K562 (cell line): ENCODE measurements around the gene NIPAL1. TPM values are rescaled to one million over a fixed set of nuclear protein-coding genes. Genes with fewer than 3 reads are reported as not detected.

Source experiments
- C11orf30 ChIP-seq: fragments of 450-650 bp; IDR thresholded peaks from 2 replicates; pipeline ENCODE4 v1.6.1; 2016; ENCODE audit warnings: low read depth, mild to moderate bottlenecking
- DDX20 ChIP-seq: fragments of 450-650 bp; IDR thresholded peaks from 2 replicates; pipeline ENCODE4 v1.6.1; 2016; ENCODE audit warnings: missing genetic modification characterization, low read depth, mild to moderate bottlenecking, missing compliant biosample characterization, moderate library complexity
- ELF4 ChIP-seq: fragments of 450-650 bp; formaldehyde crosslinking; IDR thresholded peaks from 2 replicates; pipeline ENCODE4 v1.4.0; 2022; ENCODE audit warnings: missing genetic modification characterization
- ID3 ChIP-seq, 2 experiments: fragments of 250-450 bp in 1 of 2; fragments of 450-650 bp in 1 of 2; sonication (Bioruptor Pico) in 1 of 2; IDR thresholded peaks; 2 replicates each; pipeline versions ENCODE4 v1.6.1 to v1.8.0; 2016 to 2021; ENCODE audit warnings: mild to moderate bottlenecking in 2 of 2, moderate library complexity in 2 of 2, missing compliant biosample characterization in 1 of 2, missing genetic modification characterization in 1 of 2
- KLF13 ChIP-seq: fragments of 450-650 bp; IDR thresholded peaks from 2 replicates; pipeline ENCODE4 v1.6.1; 2016; ENCODE audit warnings: missing genetic modification characterization, low read depth, mild to moderate bottlenecking, missing compliant biosample characterization, moderate library complexity, borderline replicate concordance
- KLF6 ChIP-seq: fragments of 250-450 bp; sonication (Bioruptor Pico); IDR thresholded peaks from 2 replicates; pipeline ENCODE4 v1.4.0; 2020; ENCODE audit warnings: mild to moderate bottlenecking, moderate library complexity, borderline replicate concordance
- MEIS2 ChIP-seq: fragments of 450-650 bp; IDR thresholded peaks from 2 replicates; pipeline ENCODE4 v1.6.1; 2014; ENCODE audit warnings: mild to moderate bottlenecking; ENCODE audit not compliant: partially characterized antibody
- NFIC ChIP-seq: fragments of 450-650 bp; IDR thresholded peaks from 2 replicates; pipeline ENCODE4 v1.6.1; 2017; ENCODE audit warnings: mild to moderate bottlenecking, inconsistent platforms
- PKNOX1 ChIP-seq: fragments of 450-650 bp; IDR thresholded peaks from 2 replicates; pipeline ENCODE4 v1.6.1; 2016
- POLR3A ChIP-seq: IDR thresholded peaks from 2 replicates; pipeline ENCODE4 v1.6.1; 2011; ENCODE audit warnings: borderline replicate concordance, mild to moderate bottlenecking, moderate library complexity; ENCODE audit not compliant: insufficient read length, insufficient read depth; ENCODE audit errors: extremely low read depth
- SFPQ ChIP-seq: fragments of 200-400 bp; formaldehyde crosslinking; IDR thresholded peaks from 2 replicates; pipeline ENCODE4 v1.6.1; 2017; ENCODE audit warnings: mild to moderate bottlenecking, low read depth, low read length, moderate library complexity
- TEAD2 ChIP-seq: fragments of 450-650 bp; IDR thresholded peaks from 2 replicates; pipeline ENCODE4 v1.6.1; 2016; ENCODE audit warnings: missing genetic modification characterization, control low read depth, missing compliant biosample characterization
- ZBTB9 ChIP-seq: fragments of 450-650 bp; formaldehyde crosslinking; IDR thresholded peaks from 2 replicates; pipeline ENCODE4 v1.4.0; 2020; ENCODE audit warnings: mild to moderate bottlenecking, moderate library complexity
- ZNF41 ChIP-seq: fragments of 250-450 bp; sonication (Bioruptor Pico); conservative IDR thresholded peaks from 2 replicates; pipeline ENCODE4 v1.4.0; 2020; ENCODE audit warnings: mild to moderate bottlenecking
- ZNF592 ChIP-seq: fragments of 450-650 bp; IDR thresholded peaks from 2 replicates; pipeline ENCODE4 v1.6.1; 2017; ENCODE audit warnings: antibody characterized with exemption, mild to moderate bottlenecking
- polyA plus RNA-seq, 8 experiments: library from polyadenylated mRNA; depleted of rRNA in 4 of 8; stranded (reverse) in 5 of 8; unstranded in 3 of 8; fragments of >200 nt; fragmentation: Nextera tagmentation in 2 of 8; fragmentation: Illumina TruSeq in 1 of 8; extraction: Ambion mirVana in 2 of 8; extraction: Trizol in 1 of 8; gene quantifications; 2 replicates each; pipeline versions ENCODE4 v1.2.1 to v1.2.3, GENCODE V29; 2011 to 2014; ENCODE audit warnings: inconsistent platforms in 1 of 8, missing spikeins in 1 of 8
- total RNA-seq, 7 experiments: library from RNA; depleted of rRNA in 6 of 7; stranded (reverse); fragments of >200 nt in 6 of 7; fragmentation: Illumina TruSeq in 2 of 7; extraction: Trizol in 2 of 7; gene quantifications; 2 replicates each; pipeline versions ENCODE4 v1.2.1 to v1.2.3, GENCODE V29; 2011 to 2021; ENCODE audit warnings: low replicate concordance in 1 of 7

The NIPAL1 gene
- total and polyA plus RNA-seq, 9 of the 15 experiments (the other 6 are each of a cell fraction or from before 2014, with no cell fraction given) = 0.03 to 0.43 (median 0.25) TPM

- TF ChIP-seq ZBTB9 = peak; percentile 59; the same call in 1 of the 2 replicates
- 0 out of 2 replicates have a peak, but pooled peaks have one; percentile 58 for TF ChIP-seq DDX20 (tag)
- TF ChIP-seq PKNOX1 = peak; percentile 59; the same call in 1 of the 2 replicates
- no peak for TF ChIP-seq POLR3A
- TF ChIP-seq KLF13 (tag) = 0 out of 2 replicates have a peak, but pooled peaks have one; percentile 28
- no peak for TF ChIP-seq SFPQ
- TF ChIP-seq KLF6 (CRISPR knock-in tag) = peak; percentile 84; the same call in 1 of the 2 replicates
- peak; percentile 24; the same call in 1 of the 2 replicates for TF ChIP-seq NFIC
- peak; percentile 55 for TF ChIP-seq ZNF592
- 0 out of 2 replicates have a peak, but pooled peaks have one; percentile 28 for TF ChIP-seq ELF4 (CRISPR knock-in tag)
- TF ChIP-seq ZNF41 (CRISPR knock-in tag) = peak; percentile 63; the same call in 1 of the 2 replicates
- peak; percentile 16; the same call in 1 of the 2 replicates for TF ChIP-seq C11orf30
- TF ChIP-seq MEIS2 = no peak
- TF ChIP-seq TEAD2 (tag) = peak; percentile 75
- no peak for TF ChIP-seq ID3 (CRISPR knock-in tag; IDR thresholded peaks at IDR 0.05)
- peak; percentile 69; the same call in 1 of the 2 replicates for TF ChIP-seq ID3 (tag; IDR thresholded peaks at IDR 0.05)
Measured at GRCh38 chr4:48078862-48079655, 62.5 kb downstream of the NIPAL1 start (continued).
